HG02571 (cell line): ENCODE results near the gene CDCP2.

Source experiments
- ATAC-seq: cut with Tn5 transposase; IDR thresholded peaks from one replicate; pipeline ENCODE4 v1.9.1; 2021; ENCODE audit warnings: mild to moderate bottlenecking, moderate library complexity; ENCODE audit not compliant: unreplicated experiment

CDCP2 gene

GRCh38 chr1:54137534-54138061 is 15.2 kb downstream of the CDCP2 start:
- ATAC-seq = no peak

- ATAC-seq = no peak
These were observed 15.8 kb downstream of the CDCP2 start for GRCh38 chr1:54136963-54137533.

- ATAC-seq = no peak
These were observed 16.4 kb downstream of the CDCP2 start for GRCh38 chr1:54136269-54136896.

GRCh38 chr1:54135436-54136120 is 17.2 kb downstream of the CDCP2 start:
- ATAC-seq = no peak

- no peak for ATAC-seq
These were observed 18.5 kb downstream of the CDCP2 start for GRCh38 chr1:54134295-54134694.

- no peak for ATAC-seq
These were observed 20.3 kb downstream of the CDCP2 start for GRCh38 chr1:54132495-54132894.

- no peak for ATAC-seq
These were observed 21.4 kb downstream of the CDCP2 start for GRCh38 chr1:54131419-54131818.

GRCh38 chr1:54129858-54130257 is 22.9 kb downstream of the CDCP2 start:
- no peak for ATAC-seq

GRCh38 chr1:54127594-54128300 is 25.1 kb downstream of the CDCP2 start:
- no peak for ATAC-seq

GRCh38 chr1:54126271-54126815 is 26.5 kb downstream of the CDCP2 start:
- ATAC-seq = no peak

GRCh38 chr1:54125386-54126070 is 27.3 kb downstream of the CDCP2 start:
- ATAC-seq = no peak

- no peak for ATAC-seq
These were observed 27.9 kb downstream of the CDCP2 start for GRCh38 chr1:54124906-54125305.

GRCh38 chr1:54124472-54124871 is 28.3 kb downstream of the CDCP2 start:
- ATAC-seq = no peak

GRCh38 chr1:54122992-54123391 is 29.8 kb downstream of the CDCP2 start:
- no peak for ATAC-seq

- ATAC-seq = no peak
These were observed 30.6 kb downstream of the CDCP2 start for GRCh38 chr1:54122135-54122751.

- ATAC-seq = no peak
These were observed 31.2 kb downstream of the CDCP2 start for GRCh38 chr1:54121482-54122134.

- no peak for ATAC-seq
These were observed 31.9 kb downstream of the CDCP2 start for GRCh38 chr1:54120698-54121481.

- no peak for ATAC-seq
These were observed 32.6 kb downstream of the CDCP2 start for GRCh38 chr1:54120018-54120697.
